ENCODE data around the gene TRPC6.

Gene TRPC6

DNA sequence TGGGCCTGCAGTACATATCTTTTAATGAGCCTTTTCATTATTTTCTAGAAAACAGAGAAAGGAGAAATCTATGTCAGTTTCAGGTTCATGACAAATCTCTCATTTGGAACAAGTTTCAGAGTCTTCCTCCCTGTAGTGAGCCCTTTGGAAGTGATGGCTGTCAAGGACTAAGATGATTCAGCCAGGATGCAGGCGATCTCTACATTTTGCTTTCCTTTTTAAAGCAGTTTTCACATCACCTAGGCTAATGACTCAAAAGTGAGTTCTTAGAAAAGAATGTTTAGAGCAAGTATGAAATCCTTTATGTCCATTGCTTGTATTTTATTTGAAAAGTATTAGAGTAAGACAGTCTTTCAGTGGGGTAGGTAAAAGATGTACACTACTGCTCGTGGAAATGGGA is 130.1 kb downstream of the TRPC6 start:
- TF ChIP-seq, protein P1, sequence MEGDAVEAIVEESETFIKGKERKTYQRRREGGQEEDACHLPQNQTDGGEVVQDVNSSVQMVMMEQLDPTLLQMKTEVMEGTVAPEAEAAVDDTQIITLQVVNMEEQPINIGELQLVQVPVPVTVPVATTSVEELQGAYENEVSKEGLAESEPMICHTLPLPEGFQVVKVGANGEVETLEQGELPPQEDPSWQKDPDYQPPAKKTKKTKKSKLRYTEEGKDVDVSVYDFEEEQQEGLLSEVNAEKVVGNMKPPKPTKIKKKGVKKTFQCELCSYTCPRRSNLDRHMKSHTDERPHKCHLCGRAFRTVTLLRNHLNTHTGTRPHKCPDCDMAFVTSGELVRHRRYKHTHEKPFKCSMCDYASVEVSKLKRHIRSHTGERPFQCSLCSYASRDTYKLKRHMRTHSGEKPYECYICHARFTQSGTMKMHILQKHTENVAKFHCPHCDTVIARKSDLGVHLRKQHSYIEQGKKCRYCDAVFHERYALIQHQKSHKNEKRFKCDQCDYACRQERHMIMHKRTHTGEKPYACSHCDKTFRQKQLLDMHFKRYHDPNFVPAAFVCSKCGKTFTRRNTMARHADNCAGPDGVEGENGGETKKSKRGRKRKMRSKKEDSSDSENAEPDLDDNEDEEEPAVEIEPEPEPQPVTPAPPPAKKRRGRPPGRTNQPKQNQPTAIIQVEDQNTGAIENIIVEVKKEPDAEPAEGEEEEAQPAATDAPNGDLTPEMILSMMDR (IDR thresholded peaks at IDR 0.05; ENCODE audit: low read depth, low read length, poor library complexity, severe bottlenecking) = no peak
- no peak for TF ChIP-seq EZH2phosphoT487 (IDR thresholded peaks at IDR 0.05; ENCODE audit: borderline replicate concordance, low read length)
- Histone ChIP-seq H3K4me2 (ENCODE audit: low read length) (no peak overlapping the region), H3K9me2 (replicated peaks; ENCODE audit: control insufficient read depth, low read length) (no peaks in the 10 kb centered on the region), H3K27me3 (ENCODE audit: control insufficient read depth, low read length) (no peaks in the 10 kb centered on the region), H4K20me1 (ENCODE audit: control insufficient read depth, insufficient read depth, low read depth, low read length) (no peaks in the 10 kb centered on the region), H3K4me3 (ENCODE audit: low read length) (no peak overlapping the region), H3K4me1 (ENCODE audit: control insufficient read depth, low read length) (peaks cover 7% of the 10 kb centered on the region; the same call in 1 of the 2 replicates), H3F3A (ENCODE audit: control insufficient read depth, insufficient read depth) (no peaks in the 10 kb centered on the region), H3K79me2 (ENCODE audit: control insufficient read depth, low read length) (no peaks in the 10 kb centered on the region), H3K36me3 (ENCODE audit: control insufficient read depth, low read length) (no peaks in the 10 kb centered on the region), H3K27ac (ENCODE audit: low read depth, low read length) (no peak overlapping the region), H3K9me3 (ENCODE audit: control insufficient read depth, insufficient read depth, low read length) (no peaks in the 10 kb centered on the region)

DNA sequence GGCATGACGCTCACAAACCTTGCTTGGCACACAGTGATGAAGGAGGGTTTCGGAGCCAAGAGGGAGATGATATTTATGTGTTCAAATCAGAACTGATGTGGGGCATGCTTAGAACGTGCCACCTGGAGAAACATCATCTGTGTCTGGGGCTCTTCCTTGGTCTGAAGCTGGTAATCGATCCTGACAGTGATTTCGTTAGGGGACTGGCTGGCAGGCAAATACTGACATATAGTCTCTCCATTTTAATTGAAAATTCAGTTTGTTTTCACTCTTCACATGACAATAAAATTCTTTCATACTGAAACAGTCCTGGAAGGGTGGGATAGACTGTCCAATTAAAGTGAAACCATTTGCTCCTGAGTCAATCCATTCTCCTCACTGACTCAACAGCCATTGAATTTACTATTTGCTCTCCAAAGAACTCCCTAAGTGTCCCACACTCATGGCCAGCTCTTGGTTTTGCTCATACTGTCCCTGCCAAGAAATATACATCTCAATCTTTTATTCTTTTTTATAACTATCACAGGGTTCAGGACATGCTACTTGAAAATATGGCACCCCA is 134.8 kb downstream of the TRPC6 start:
- H3K4me2 ChIP-seq (ENCODE audit: low read length) = no peak overlapping the region
- no peaks in the 10 kb centered on the region for H3K27me3 ChIP-seq (ENCODE audit: control insufficient read depth, low read length)
- H3F3A ChIP-seq (ENCODE audit: control insufficient read depth, insufficient read depth) = no peaks in the 10 kb centered on the region

DNA sequence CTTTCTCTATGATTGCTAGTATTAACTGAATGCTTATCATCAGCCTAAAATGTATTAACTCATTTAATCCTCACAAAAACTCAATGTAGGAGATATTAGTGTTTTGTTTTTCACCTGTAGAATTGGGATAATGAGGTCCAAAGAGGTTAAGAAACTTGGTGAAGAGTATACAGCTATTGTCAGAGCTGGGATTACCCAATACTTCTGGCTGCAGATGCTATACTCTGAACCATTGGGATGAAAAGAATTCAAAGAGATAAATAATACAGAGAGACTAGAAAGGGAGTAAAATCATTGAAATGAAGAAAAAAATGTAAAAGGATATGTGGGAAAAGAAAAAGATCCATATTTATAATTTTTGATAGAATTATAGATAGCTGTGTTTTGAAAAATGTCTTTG is 137.1 kb downstream of the TRPC6 start:
- H3K9me3 ChIP-seq (ENCODE audit: control insufficient read depth, insufficient read depth, low read length) = no peaks in the 10 kb centered on the region
- no peaks in the 10 kb centered on the region for H3K36me3 ChIP-seq (ENCODE audit: control insufficient read depth, low read length)
- no peaks in the 10 kb centered on the region for H3K79me2 ChIP-seq (ENCODE audit: control insufficient read depth, low read length)
- H3K4me1 ChIP-seq (ENCODE audit: control insufficient read depth, low read length) = peaks cover 5% of the 10 kb centered on the region
- no peaks in the 10 kb centered on the region for H3K27me3 ChIP-seq (ENCODE audit: control insufficient read depth, low read length)
- no peak overlapping the region for H3K27ac ChIP-seq (ENCODE audit: low read depth, low read length)
- TF ChIP-seq, protein P1 (IDR thresholded peaks at IDR 0.05; ENCODE audit: low read depth, low read length, poor library complexity, severe bottlenecking) = no peak
- TF ChIP-seq EZH2phosphoT487 (IDR thresholded peaks at IDR 0.05; ENCODE audit: borderline replicate concordance, low read length) = no peak
- H3K4me2 ChIP-seq (ENCODE audit: low read length) = no peak overlapping the region
- no peaks in the 10 kb centered on the region for H3F3A ChIP-seq (ENCODE audit: control insufficient read depth, insufficient read depth)
- H4K20me1 ChIP-seq (ENCODE audit: control insufficient read depth, insufficient read depth, low read depth, low read length) = no peaks in the 10 kb centered on the region
- H3K9me2 ChIP-seq (replicated peaks; ENCODE audit: control insufficient read depth, low read length) = no peaks in the 10 kb centered on the region
- no peak overlapping the region for H3K4me3 ChIP-seq (ENCODE audit: low read length)

More for the DNA sequence above, 134.8 kb downstream of the TRPC6 start:
- H3K4me1 ChIP-seq (ENCODE audit: control insufficient read depth, low read length) = peaks cover 5% of the 10 kb centered on the region
- H3K36me3 ChIP-seq (ENCODE audit: control insufficient read depth, low read length) = no peaks in the 10 kb centered on the region
- H3K4me3 ChIP-seq (ENCODE audit: low read length) = no peak overlapping the region
- TF ChIP-seq, protein P1 (IDR thresholded peaks at IDR 0.05; ENCODE audit: low read depth, low read length, poor library complexity, severe bottlenecking) = no peak
- TF ChIP-seq EZH2phosphoT487 (IDR thresholded peaks at IDR 0.05; ENCODE audit: borderline replicate concordance, low read length) = no peak
- no peaks in the 10 kb centered on the region for H4K20me1 ChIP-seq (ENCODE audit: control insufficient read depth, insufficient read depth, low read depth, low read length)
- H3K27ac ChIP-seq (ENCODE audit: low read depth, low read length) = no peak overlapping the region
- no peaks in the 10 kb centered on the region for H3K79me2 ChIP-seq (ENCODE audit: control insufficient read depth, low read length)
- no peaks in the 10 kb centered on the region for H3K9me3 ChIP-seq (ENCODE audit: control insufficient read depth, insufficient read depth, low read length)
- H3K9me2 ChIP-seq (replicated peaks; ENCODE audit: control insufficient read depth, low read length) = no peaks in the 10 kb centered on the region
